Smooth muscle cell (in vitro differentiated cells): ENCODE results near the gene AP2B1. TPM values are rescaled to one million over a fixed set of nuclear protein-coding genes. Genes with fewer than 3 reads are reported as not detected.

Experiments used
- DNase-seq: peaks from one replicate; lab custom pipeline; 2025; ENCODE audit not compliant: unreplicated experiment; lab: John Stamatoyannopoulos, UW
- H2AFZ ChIP-seq: fragments of 200-600 bp; sonication (generic); 2 replicates; pipeline ENCODE4 v1.6.0; 2016; ENCODE audit warnings: antibody characterized with exemption, low read depth, mild to moderate bottlenecking
- H3F3A ChIP-seq: fragments of 200-600 bp; sonication (generic); 2 replicates; pipeline ENCODE4 v1.6.0; 2017; ENCODE audit warnings: antibody characterized with exemption, low read depth
- H3K27ac ChIP-seq: fragments of 200-600 bp; sonication (generic); 2 replicates; pipeline ENCODE4 v1.5.1; 2016; ENCODE audit warnings: low read depth, mild to moderate bottlenecking
- H3K27me3 ChIP-seq: fragments of 200-600 bp; sonication (generic); 2 replicates; pipeline ENCODE4 v1.6.1; 2016; ENCODE audit warnings: low read depth, mild to moderate bottlenecking
- H3K36me3 ChIP-seq: fragments of 200-600 bp; sonication (generic); 2 replicates; pipeline ENCODE4 v1.5.1; 2016; ENCODE audit warnings: low read depth
- H3K4me1 ChIP-seq: fragments of 200-600 bp; sonication (generic); 2 replicates; pipeline ENCODE4 v1.5.1; 2016; ENCODE audit warnings: low read depth
- H3K4me2 ChIP-seq: fragments of 200-600 bp; sonication (generic); 2 replicates; pipeline ENCODE4 v1.6.0; 2016; ENCODE audit warnings: mild to moderate bottlenecking
- H3K4me3 ChIP-seq: fragments of 200-600 bp; sonication (generic); 2 replicates; pipeline ENCODE4 v1.5.1; 2016; ENCODE audit warnings: mild to moderate bottlenecking
- H3K79me2 ChIP-seq: fragments of 200-600 bp; sonication (generic); 2 replicates; pipeline ENCODE4 v1.6.0; 2016; ENCODE audit warnings: low read depth, mild to moderate bottlenecking
- H3K9ac ChIP-seq: fragments of 200-600 bp; sonication (generic); 2 replicates; pipeline ENCODE4 v1.6.0; 2016; ENCODE audit warnings: low read depth
- H3K9me3 ChIP-seq: fragments of 200-600 bp; sonication (generic); replicated peaks from 2 replicates; pipeline ENCODE4 v1.5.1; 2016; ENCODE audit warnings: low read depth
- H4K20me1 ChIP-seq: fragments of 200-600 bp; sonication (generic); 2 replicates; pipeline ENCODE4 v1.6.0; 2016; ENCODE audit warnings: low read depth
- CTCF ChIP-seq: fragments of 200-600 bp; sonication (generic); IDR thresholded peaks from 2 replicates; pipeline ENCODE4 v1.5.1; 2017; ENCODE audit warnings: borderline replicate concordance, mild to moderate bottlenecking, antibody characterized with exemption; ENCODE audit not compliant: insufficient read depth, poor library complexity, severe bottlenecking
- WGBS: methylation state at CpG from one replicate; pipeline ENCODE4 v1.1.7; 2016; ENCODE audit warnings: low lambda C conversion rate; 5-methylcytosine and 5-hydroxymethylcytosine counted together
- polyA plus RNA-seq: library from polyadenylated mRNA; unstranded; fragments of >200 nt; fragmentation: Nextera tagmentation; extraction: Ambion mirVana; gene quantifications from 2 replicates; pipeline ENCODE4 v1.2.1, GENCODE V29; 2016
- total RNA-seq: library from RNA; depleted of rRNA; stranded (reverse); fragments of >200 nt; gene quantifications from 2 replicates; pipeline ENCODE4 v1.2.3, GENCODE V29; 2014

Gene AP2B1
- total and polyA plus RNA-seq, 2 experiments from 2014 or later: 58.5 to 92.3 TPM

- Histone ChIP-seq H3F3A (no peaks in the 10 kb centered on the region), H3K4me3 (no peak overlapping the region), H3K27me3 (no peaks in the 10 kb centered on the region), H2AFZ (no peak overlapping the region), H3K9ac (no peak overlapping the region), H3K36me3 (peaks cover 3% of the 10 kb centered on the region), H3K4me2 (no peak overlapping the region), H3K27ac (no peak overlapping the region), H3K4me1 (peaks cover 4% of the 10 kb centered on the region), H3K9me3 (no peaks in the 10 kb centered on the region), H3K79me2 (peaks cover 4% of the 10 kb centered on the region), H4K20me1 (peaks cover 77% of the 10 kb centered on the region)
- TF ChIP-seq CTCF: no peak
- no peak for DNase-seq
- WGBS: 97% methylated on average over 1 of the region's 1 CpG
These were observed 118.1 kb downstream of the AP2B1 start for GRCh38 chr17:35705230-35705629.

GRCh38 chr17:35705705-35706104 is 118.6 kb downstream of the AP2B1 start:
- Histone ChIP-seq H3K4me2 (no peak overlapping the region), H4K20me1 (peaks cover 72% of the 10 kb centered on the region), H3K79me2 (peaks cover 4% of the 10 kb centered on the region), H3K36me3 (peaks cover 8% of the 10 kb centered on the region), H3K4me1 (peaks cover 4% of the 10 kb centered on the region), H3K27ac (no peak overlapping the region), H3K4me3 (no peak overlapping the region), H3K9ac (no peak overlapping the region), H2AFZ (no peak overlapping the region), H3K9me3 (no peaks in the 10 kb centered on the region), H3K27me3 (no peaks in the 10 kb centered on the region), H3F3A (no peaks in the 10 kb centered on the region)
- WGBS: 74% methylated on average over 5 of the region's 5 CpGs
- no peak for TF ChIP-seq CTCF
- DNase-seq: no peak

- H2AFZ ChIP-seq: no peak overlapping the region
- no peaks in the 10 kb centered on the region for H3K9me3 ChIP-seq
- H3F3A ChIP-seq: peaks cover 6% of the 10 kb centered on the region
- WGBS: 66% methylated on average over 3 of the region's 3 CpGs
- no peak overlapping the region for H3K4me2 ChIP-seq
- peaks cover 64% of the 10 kb centered on the region for H4K20me1 ChIP-seq
- H3K79me2 ChIP-seq: no peaks in the 10 kb centered on the region
- H3K36me3 ChIP-seq: peaks cover 10% of the 10 kb centered on the region
- no peak overlapping the region for H3K9ac ChIP-seq
- no peak overlapping the region for H3K4me3 ChIP-seq
- H3K27ac ChIP-seq: peak overlapping the region; percentile 44
- TF ChIP-seq CTCF: no peak
- DNase-seq: no peak
- peaks cover 10% of the 10 kb centered on the region for H3K4me1 ChIP-seq
- no peaks in the 10 kb centered on the region for H3K27me3 ChIP-seq
These were observed 121.0 kb downstream of the AP2B1 start for GRCh38 chr17:35708149-35708548.

GRCh38 chr17:35708951-35709350 is 121.8 kb downstream of the AP2B1 start:
- H3K27me3 ChIP-seq: no peaks in the 10 kb centered on the region
- H3K4me3 ChIP-seq: no peak overlapping the region
- TF ChIP-seq CTCF: no peak
- no peaks in the 10 kb centered on the region for H3K9me3 ChIP-seq
- H3K4me1 ChIP-seq: peaks cover 16% of the 10 kb centered on the region
- H3K9ac ChIP-seq: no peak overlapping the region
- no peak overlapping the region for H3K4me2 ChIP-seq
- WGBS: 99% methylated on average over 3 of the region's 3 CpGs
- no peaks in the 10 kb centered on the region for H3K79me2 ChIP-seq
- H3K27ac ChIP-seq: no peak overlapping the region
- peaks cover 66% of the 10 kb centered on the region for H4K20me1 ChIP-seq
- H2AFZ ChIP-seq: no peak overlapping the region
- no peak for DNase-seq
- peaks cover 10% of the 10 kb centered on the region for H3K36me3 ChIP-seq
- H3F3A ChIP-seq: peaks cover 10% of the 10 kb centered on the region
